GM23338 (cell line): ENCODE results near the gene GBF1. TPM values are rescaled to one million over a fixed set of nuclear protein-coding genes. Genes with fewer than 3 reads are reported as not detected.

ENCODE experiments used
- ATAC-seq: fragments of 200-7000 bp; cut with Tn5 transposase; 3 replicates; pipeline ENCODE4 v1.9.1; 2020
- DNase-seq: peaks from one replicate; pipeline ENCODE4 v3.0.0-alpha.2; 2015; ENCODE audit warnings: low spot score
- H2AFZ ChIP-seq: fragments of 200-600 bp; sonication (generic); 2 replicates; pipeline ENCODE4 v1.8.0; 2016; ENCODE audit warnings: antibody characterized with exemption, mild to moderate bottlenecking, moderate library complexity
- H3F3A ChIP-seq: fragments of 200-600 bp; sonication (generic); replicated peaks from 2 replicates; pipeline ENCODE4 v1.8.0; 2017; ENCODE audit warnings: antibody characterized with exemption, mixed run types, low read depth
- H3K27ac ChIP-seq: fragments of 200-600 bp; sonication (generic); 2 replicates; pipeline ENCODE4 v1.6.1; 2016; ENCODE audit warnings: low read depth
- H3K27me3 ChIP-seq: fragments of 200-600 bp; sonication (generic); 2 replicates; pipeline ENCODE4 v1.8.0; 2016; ENCODE audit warnings: mild to moderate bottlenecking, mixed run types, moderate library complexity; ENCODE audit not compliant: insufficient read depth
- H3K36me3 ChIP-seq: fragments of 200-600 bp; sonication (generic); 2 replicates; pipeline ENCODE4 v1.8.0; 2016; ENCODE audit warnings: mild to moderate bottlenecking; ENCODE audit not compliant: insufficient read depth
- H3K4me1 ChIP-seq: fragments of 200-600 bp; sonication (generic); 2 replicates; pipeline ENCODE4 v1.8.0; 2016; ENCODE audit warnings: mild to moderate bottlenecking, moderate library complexity; ENCODE audit not compliant: insufficient read depth
- H3K4me2 ChIP-seq: fragments of 200-600 bp; sonication (generic); 2 replicates; pipeline ENCODE4 v1.7.1; 2017; ENCODE audit warnings: mixed run types
- H3K4me3 ChIP-seq: fragments of 200-600 bp; sonication (generic); 2 replicates; pipeline ENCODE4 v1.6.1; 2016; ENCODE audit warnings: mixed run types
- H3K79me2 ChIP-seq: fragments of 200-600 bp; sonication (generic); replicated peaks from 2 replicates; pipeline ENCODE4 v1.8.0; 2017; ENCODE audit warnings: mild to moderate bottlenecking; ENCODE audit not compliant: insufficient read depth
- H3K9me2 ChIP-seq: fragments of 200-600 bp; sonication (generic); 2 replicates; pipeline ENCODE4 v1.8.0; 2017; ENCODE audit not compliant: insufficient read depth
- H4K20me1 ChIP-seq: fragments of 200-600 bp; sonication (generic); replicated peaks from 2 replicates; pipeline ENCODE4 v1.8.0; 2017; ENCODE audit warnings: mild to moderate bottlenecking; ENCODE audit not compliant: insufficient read depth
- H3K27ac Mint-ChIP-seq: 2 replicates; pipeline ENCODE4 v1.8.0; 2020; ENCODE audit warnings: inconsistent platforms, mild to moderate bottlenecking, moderate library complexity, mixed read lengths
- H3K27me3 Mint-ChIP-seq: 3 replicates; pipeline ENCODE4 v1.8.0; 2022; ENCODE audit warnings: low read depth, mild to moderate bottlenecking, moderate library complexity, mixed read lengths, inconsistent platforms; ENCODE audit not compliant: insufficient read depth, poor library complexity
- H3K36me3 Mint-ChIP-seq: 3 replicates; pipeline ENCODE4 v1.8.0; 2021; ENCODE audit warnings: low read depth, mild to moderate bottlenecking, inconsistent platforms, moderate library complexity, mixed read lengths
- H3K4me1 Mint-ChIP-seq: 3 replicates; pipeline ENCODE4 v1.8.0; 2020; ENCODE audit warnings: mild to moderate bottlenecking, inconsistent platforms, mixed read lengths
- H3K4me3 Mint-ChIP-seq: 3 replicates; pipeline ENCODE4 v1.8.0; 2021; ENCODE audit warnings: moderate library complexity, mild to moderate bottlenecking, inconsistent platforms, mixed read lengths
- H3K9me3 Mint-ChIP-seq: 3 replicates; pipeline ENCODE4 v1.8.0; 2020; ENCODE audit warnings: moderate library complexity, mild to moderate bottlenecking, inconsistent platforms, mixed read lengths
- CREB1 ChIP-seq: fragments of 250-450 bp; sonication (Bioruptor Pico); IDR thresholded peaks from 2 replicates; pipeline ENCODE4 v1.5.0; 2020; ENCODE audit warnings: low read depth, mild to moderate bottlenecking, moderate library complexity
- ETS1 ChIP-seq: IDR thresholded peaks from 2 replicates; pipeline ENCODE4 v1.6.1; 2016; ENCODE audit warnings: antibody characterized with exemption
- EZH2 ChIP-seq: fragments of 200-600 bp; sonication (generic); IDR thresholded peaks from one replicate; pipeline ENCODE4 v1.8.0; 2017; ENCODE audit warnings: antibody characterized with exemption, mild to moderate bottlenecking, low read depth; ENCODE audit not compliant: unreplicated experiment
- EZH2phosphoT487 ChIP-seq: fragments of 200-600 bp; sonication (generic); IDR thresholded peaks from one replicate; pipeline ENCODE4 v1.8.1; 2018; ENCODE audit warnings: antibody characterized with exemption; ENCODE audit not compliant: unreplicated experiment
- POLR2AphosphoS5 ChIP-seq: IDR thresholded peaks from 2 replicates; pipeline ENCODE4 v1.6.1; 2016; ENCODE audit warnings: antibody characterized with exemption, low read depth
- REST ChIP-seq: IDR thresholded peaks from one replicate; pipeline ENCODE4 v1.6.1; 2018; ENCODE audit warnings: antibody characterized with exemption; ENCODE audit not compliant: unreplicated experiment
- STAT1 ChIP-seq: IDR thresholded peaks from one replicate; pipeline ENCODE4 v1.6.1; 2016; ENCODE audit warnings: antibody characterized with exemption; ENCODE audit not compliant: unreplicated experiment
- ZNF331 ChIP-seq: fragments of 250-450 bp; sonication (Bioruptor Pico); IDR thresholded peaks from 2 replicates; pipeline ENCODE4 v1.5.0; 2020; ENCODE audit warnings: low read depth, mild to moderate bottlenecking, moderate library complexity
- polyA plus RNA-seq: library from polyadenylated mRNA; unstranded; fragments of >200 nt; fragmentation: Nextera tagmentation; extraction: Ambion mirVana; gene quantifications from 2 replicates; pipeline ENCODE4 v1.2.1, GENCODE V29; 2016
- total RNA-seq: library from RNA; depleted of rRNA; stranded (reverse); fragments of >200 nt; shearing (Covaris generic); gene quantifications from 2 replicates; pipeline ENCODE4 v1.2.3, GENCODE V29; 2014
- TF ChIP-seq, protein P1 (sequence below): fragments of 250-450 bp; sonication (Bioruptor Pico); IDR thresholded peaks from 2 replicates; pipeline ENCODE4 v1.5.0; 2020; ENCODE audit warnings: mild to moderate bottlenecking, moderate library complexity

GBF1 gene
- total and polyA plus RNA-seq, 2 experiments from 2014 or later = 6.5 to 27.2 TPM

DNA sequence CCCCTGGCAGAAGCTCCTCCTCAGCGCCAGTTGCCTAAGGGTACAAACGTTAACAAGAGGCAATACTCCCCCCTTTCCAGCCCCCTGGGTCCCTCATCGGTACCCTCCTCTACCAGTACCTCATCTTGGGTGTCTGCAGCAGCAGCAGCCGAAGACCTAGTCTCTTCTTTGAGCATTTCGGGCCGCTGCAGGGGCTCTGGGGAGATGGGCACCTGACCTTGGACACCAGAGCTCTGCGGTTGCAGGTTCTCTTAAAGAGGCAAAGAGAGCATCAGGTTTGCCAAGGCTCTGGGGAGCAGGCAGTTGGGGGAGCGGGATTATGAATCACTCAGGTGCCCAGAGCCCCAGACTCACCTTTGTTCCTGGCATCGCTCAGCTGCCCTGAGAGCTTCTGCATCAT, 178.8 kb downstream of the GBF1 start:
- ATAC-seq = no peak
- H3K27ac ChIP-seq = no peak overlapping the region
- Mint-ChIP-seq H3K4me1 (peaks cover 5% of the 10 kb centered on the region), H3K27me3 (peaks cover 29% of the 10 kb centered on the region), H3K4me3 (no peak overlapping the region), H3K36me3 (peaks cover 16% of the 10 kb centered on the region), H3K9me3 (no peaks in the 10 kb centered on the region; the same call in 2 of the 3 replicates), H3K27ac (no peak overlapping the region)
- no peaks in the 10 kb centered on the region; the same call in 1 of the 2 replicates for H3K36me3 ChIP-seq
- H3K79me2 ChIP-seq = no peaks in the 10 kb centered on the region
- 0 out of 2 replicates have a peak, but pooled peaks cover 6% of the 10 kb centered on the region for H3K27me3 ChIP-seq
- H3K9me2 ChIP-seq = no peaks in the 10 kb centered on the region
- no peak for DNase-seq
- H4K20me1 ChIP-seq = no peaks in the 10 kb centered on the region; the same call in none of the 2 replicates
- no peak overlapping the region for H3K4me2 ChIP-seq
- H2AFZ ChIP-seq = no peak overlapping the region
- peaks cover 21% of the 10 kb centered on the region for H3F3A ChIP-seq
- no peak overlapping the region for H3K4me3 ChIP-seq
- TF ChIP-seq ETS1 (no peak), EZH2phosphoT487 (no peak), STAT1 (no peak), REST (no peak)
- H3K4me1 ChIP-seq = peaks cover 9% of the 10 kb centered on the region

- no peak overlapping the region for H3K27ac Mint-ChIP-seq
- Histone ChIP-seq H3K79me2 (no peaks in the 10 kb centered on the region), H3K27ac (no peak overlapping the region), H3K4me3 (no peak overlapping the region), H3F3A (peaks cover 16% of the 10 kb centered on the region), H4K20me1 (no peaks in the 10 kb centered on the region; the same call in none of the 2 replicates), H3K9me2 (no peaks in the 10 kb centered on the region), H3K36me3 (no peaks in the 10 kb centered on the region; the same call in 1 of the 2 replicates), H3K4me1 (peaks cover 9% of the 10 kb centered on the region), H3K4me2 (no peak overlapping the region), H2AFZ (no peak overlapping the region), H3K27me3 (0 out of 2 replicates have a peak, but pooled peaks cover 6% of the 10 kb centered on the region)
- no peak for ATAC-seq
- peaks cover 16% of the 10 kb centered on the region; the same call in 2 of the 3 replicates for H3K36me3 Mint-ChIP-seq
- H3K4me3 Mint-ChIP-seq = no peak overlapping the region
- peaks cover 22% of the 10 kb centered on the region for H3K27me3 Mint-ChIP-seq
- H3K9me3 Mint-ChIP-seq = no peaks in the 10 kb centered on the region; the same call in 2 of the 3 replicates
- DNase-seq = no peak
- peaks cover 4% of the 10 kb centered on the region; the same call in 2 of the 3 replicates for H3K4me1 Mint-ChIP-seq
- TF ChIP-seq ETS1 (no peak), EZH2phosphoT487 (no peak), ZNF331 (CRISPR knock-in tag) (no peak), EZH2 (no peak), CREB1 (CRISPR knock-in tag) (no peak), POLR2AphosphoS5 (no peak)
- TF ChIP-seq, protein P1, sequence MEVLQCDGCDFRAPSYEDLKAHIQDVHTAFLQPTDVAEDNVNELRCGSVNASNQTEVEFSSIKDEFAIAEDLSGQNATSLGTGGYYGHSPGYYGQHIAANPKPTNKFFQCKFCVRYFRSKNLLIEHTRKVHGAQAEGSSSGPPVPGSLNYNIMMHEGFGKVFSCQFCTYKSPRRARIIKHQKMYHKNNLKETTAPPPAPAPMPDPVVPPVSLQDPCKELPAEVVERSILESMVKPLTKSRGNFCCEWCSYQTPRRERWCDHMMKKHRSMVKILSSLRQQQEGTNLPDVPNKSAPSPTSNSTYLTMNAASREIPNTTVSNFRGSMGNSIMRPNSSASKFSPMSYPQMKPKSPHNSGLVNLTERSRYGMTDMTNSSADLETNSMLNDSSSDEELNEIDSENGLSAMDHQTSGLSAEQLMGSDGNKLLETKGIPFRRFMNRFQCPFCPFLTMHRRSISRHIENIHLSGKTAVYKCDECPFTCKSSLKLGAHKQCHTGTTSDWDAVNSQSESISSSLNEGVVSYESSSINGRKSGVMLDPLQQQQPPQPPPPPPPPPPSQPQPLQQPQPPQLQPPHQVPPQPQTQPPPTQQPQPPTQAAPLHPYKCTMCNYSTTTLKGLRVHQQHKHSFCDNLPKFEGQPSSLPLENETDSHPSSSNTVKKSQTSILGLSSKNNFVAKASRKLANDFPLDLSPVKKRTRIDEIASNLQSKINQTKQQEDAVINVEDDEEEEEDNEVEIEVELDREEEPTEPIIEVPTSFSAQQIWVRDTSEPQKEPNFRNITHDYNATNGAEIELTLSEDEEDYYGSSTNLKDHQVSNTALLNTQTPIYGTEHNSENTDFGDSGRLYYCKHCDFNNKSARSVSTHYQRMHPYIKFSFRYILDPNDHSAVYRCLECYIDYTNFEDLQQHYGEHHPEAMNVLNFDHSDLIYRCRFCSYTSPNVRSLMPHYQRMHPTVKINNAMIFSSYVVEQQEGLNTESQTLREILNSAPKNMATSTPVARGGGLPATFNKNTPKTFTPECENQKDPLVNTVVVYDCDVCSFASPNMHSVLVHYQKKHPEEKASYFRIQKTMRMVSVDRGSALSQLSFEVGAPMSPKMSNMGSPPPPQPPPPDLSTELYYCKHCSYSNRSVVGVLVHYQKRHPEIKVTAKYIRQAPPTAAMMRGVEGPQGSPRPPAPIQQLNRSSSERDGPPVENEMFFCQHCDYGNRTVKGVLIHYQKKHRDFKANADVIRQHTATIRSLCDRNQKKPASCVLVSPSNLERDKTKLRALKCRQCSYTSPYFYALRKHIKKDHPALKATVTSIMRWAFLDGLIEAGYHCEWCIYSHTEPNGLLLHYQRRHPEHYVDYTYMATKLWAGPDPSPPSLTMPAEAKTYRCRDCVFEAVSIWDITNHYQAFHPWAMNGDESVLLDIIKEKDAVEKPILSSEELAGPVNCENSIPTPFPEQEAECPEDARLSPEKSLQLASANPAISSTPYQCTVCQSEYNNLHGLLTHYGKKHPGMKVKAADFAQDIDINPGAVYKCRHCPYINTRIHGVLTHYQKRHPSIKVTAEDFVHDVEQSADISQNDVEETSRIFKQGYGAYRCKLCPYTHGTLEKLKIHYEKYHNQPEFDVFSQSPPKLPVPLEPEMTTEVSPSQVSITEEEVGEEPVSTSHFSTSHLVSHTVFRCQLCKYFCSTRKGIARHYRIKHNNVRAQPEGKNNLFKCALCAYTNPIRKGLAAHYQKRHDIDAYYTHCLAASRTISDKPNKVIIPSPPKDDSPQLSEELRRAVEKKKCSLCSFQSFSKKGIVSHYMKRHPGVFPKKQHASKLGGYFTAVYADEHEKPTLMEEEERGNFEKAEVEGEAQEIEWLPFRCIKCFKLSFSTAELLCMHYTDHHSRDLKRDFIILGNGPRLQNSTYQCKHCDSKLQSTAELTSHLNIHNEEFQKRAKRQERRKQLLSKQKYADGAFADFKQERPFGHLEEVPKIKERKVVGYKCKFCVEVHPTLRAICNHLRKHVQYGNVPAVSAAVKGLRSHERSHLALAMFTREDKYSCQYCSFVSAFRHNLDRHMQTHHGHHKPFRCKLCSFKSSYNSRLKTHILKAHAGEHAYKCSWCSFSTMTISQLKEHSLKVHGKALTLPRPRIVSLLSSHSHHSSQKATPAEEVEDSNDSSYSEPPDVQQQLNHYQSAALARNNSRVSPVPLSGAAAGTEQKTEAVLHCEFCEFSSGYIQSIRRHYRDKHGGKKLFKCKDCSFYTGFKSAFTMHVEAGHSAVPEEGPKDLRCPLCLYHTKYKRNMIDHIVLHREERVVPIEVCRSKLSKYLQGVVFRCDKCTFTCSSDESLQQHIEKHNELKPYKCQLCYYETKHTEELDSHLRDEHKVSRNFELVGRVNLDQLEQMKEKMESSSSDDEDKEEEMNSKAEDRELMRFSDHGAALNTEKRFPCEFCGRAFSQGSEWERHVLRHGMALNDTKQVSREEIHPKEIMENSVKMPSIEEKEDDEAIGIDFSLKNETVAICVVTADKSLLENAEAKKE = no peak
Measured at GRCh38 chr10:102424916-102425315, 179.6 kb downstream of the GBF1 start.
